Measurements from ENCODE around the gene DNAJC30. TPM values are rescaled to one million over a fixed set of nuclear protein-coding genes. Genes with fewer than 3 reads are reported as not detected.
"Not testable (repeated sequence)": the region's sequence is repeated elsewhere in the genome, so short reads cannot be mapped to it uniquely, and the experiment has no call there.

The DNAJC30 gene
- total RNA-seq, 1 donor from 2014 or later: 10.0 TPM

GRCh38 chr7:73683788-73684693 is 788 bp upstream of the DNAJC30 start:
- ATAC-seq (peak; percentile 3), DNase-seq (ENCODE audit: low spot score) (no peak)

- ATAC-seq (peak; percentile 3), DNase-seq (ENCODE audit: low spot score) (no peak)
Observed at GRCh38 chr7:73682745-73683055, 553 bp downstream of the DNAJC30 start.

GRCh38 chr7:73681031-73681430 is 2.2 kb downstream of the DNAJC30 start:
- ATAC-seq (no peak), DNase-seq (ENCODE audit: low spot score) (no peak)

- ATAC-seq (no peak), DNase-seq (ENCODE audit: low spot score) (no peak)
Observed at GRCh38 chr7:73680501-73680900, 2.8 kb downstream of the DNAJC30 start.

- no peak for DNase-seq (ENCODE audit: low spot score)
- no peak for ATAC-seq
Observed at GRCh38 chr7:73679709-73680108, 3.5 kb downstream of the DNAJC30 start.

- DNase-seq (ENCODE audit: low spot score) (no peak), ATAC-seq (no peak)
Observed at GRCh38 chr7:73678862-73679261, 4.4 kb downstream of the DNAJC30 start.

- DNase-seq (ENCODE audit: low spot score); ATAC-seq: not testable (repeated sequence)
Observed at GRCh38 chr7:73676062-73676461, 7.2 kb downstream of the DNAJC30 start.

GRCh38 chr7:73674468-73675124 is 8.7 kb downstream of the DNAJC30 start:
- no peak for ATAC-seq

GRCh38 chr7:73671857-73672445 is 11.3 kb downstream of the DNAJC30 start:
- ATAC-seq: no peak

More at GRCh38 chr7:73674468-73675124, 8.7 kb downstream of the DNAJC30 start:
- no peak for DNase-seq (ENCODE audit: low spot score)

GRCh38 chr7:73671322-73671661 is 12.0 kb downstream of the DNAJC30 start:
- ATAC-seq (no peak), DNase-seq (ENCODE audit: low spot score) (no peak)

More at GRCh38 chr7:73671857-73672445, 11.3 kb downstream of the DNAJC30 start:
- DNase-seq (ENCODE audit: low spot score): no peak

- DNase-seq (ENCODE audit: low spot score) (no peak), ATAC-seq (no peak)
Observed at GRCh38 chr7:73669858-73670385, 13.3 kb downstream of the DNAJC30 start.

- DNase-seq (ENCODE audit: low spot score): no peak
- ATAC-seq: no peak
Observed at GRCh38 chr7:73669288-73669701, 14.0 kb downstream of the DNAJC30 start.

- DNase-seq (ENCODE audit: low spot score) (no peak), ATAC-seq (no peak)
Observed at GRCh38 chr7:73668886-73669230, 14.4 kb downstream of the DNAJC30 start.

GRCh38 chr7:73668103-73668885 is 15.0 kb downstream of the DNAJC30 start:
- ATAC-seq (no peak), DNase-seq (ENCODE audit: low spot score) (no peak)

GRCh38 chr7:73667344-73668102 is 15.7 kb downstream of the DNAJC30 start, which contains the start of gene VPS37D:
Gene VPS37D (plus strand): TSS chr7:73667831. CDS start chr7:73667959, 128 bp downstream.
- peak; percentile 92 for ATAC-seq
- DNase-seq (ENCODE audit: low spot score): peak; percentile 95

- ATAC-seq: no peak
- DNase-seq (ENCODE audit: low spot score): no peak
Observed at GRCh38 chr7:73663033-73663432, 20.2 kb downstream of the DNAJC30 start.

GRCh38 chr7:73660594-73660993 is 22.7 kb downstream of the DNAJC30 start:
- not testable (repeated sequence) for ATAC-seq; DNase-seq (ENCODE audit: low spot score)

- DNase-seq (ENCODE audit: low spot score) (no peak), ATAC-seq (no peak)
Observed at GRCh38 chr7:73659983-73660382, 23.3 kb downstream of the DNAJC30 start.

- not testable (repeated sequence) for DNase-seq (ENCODE audit: low spot score); ATAC-seq
Observed at GRCh38 chr7:73655309-73655708, 27.9 kb downstream of the DNAJC30 start.

GRCh38 chr7:73652541-73652949 is 30.7 kb downstream of the DNAJC30 start:
- DNase-seq (ENCODE audit: low spot score) (peak; percentile 84), ATAC-seq (peak; percentile 67)
